Kidney epithelial cell (primary cell): ENCODE measurements around the gene PIGS. TPM values are rescaled to one million over a fixed set of nuclear protein-coding genes. Genes with fewer than 3 reads are reported as not detected.
"Not testable (repeated sequence)": the region's sequence is repeated elsewhere in the genome, so short reads cannot be mapped to it uniquely, and the experiment has no call there.

Experiments
- DNase-seq: peaks from one replicate; pipeline ENCODE4 v3.0.0-alpha.2; 2010; ENCODE audit warnings: low read depth
- H3K27me3 ChIP-seq: 2 replicates; pipeline ENCODE4 v1.6.0; 2011; ENCODE audit warnings: low read length; ENCODE audit not compliant: control insufficient read depth, insufficient read depth
- H3K36me3 ChIP-seq: 2 replicates; pipeline ENCODE4 v1.5.1; 2011; ENCODE audit warnings: low read length; ENCODE audit not compliant: control insufficient read depth, insufficient read depth
- H3K4me3 ChIP-seq: 2 replicates; pipeline ENCODE4 v1.5.1; 2011; ENCODE audit warnings: low read depth, mild to moderate bottlenecking, control low read depth, low read length
- total RNA-seq: library from RNA; depleted of rRNA; stranded (reverse); fragments of >200 nt; gene quantifications from 2 replicates; pipeline ENCODE4 v1.2.3, GENCODE V29; 2015
- TF ChIP-seq, protein P1 (sequence below): IDR thresholded peaks from 2 replicates; pipeline ENCODE4 v1.5.1; 2011; ENCODE audit warnings: mild to moderate bottlenecking, moderate library complexity, low read length, control low read depth, inconsistent platforms; ENCODE audit not compliant: insufficient read depth, poor library complexity, severe bottlenecking

PIGS gene
- total RNA-seq, 1 donor from 2014 or later, result 52.9 TPM

- H3K4me3 ChIP-seq, result no peak overlapping the region
- TF ChIP-seq, protein P1, sequence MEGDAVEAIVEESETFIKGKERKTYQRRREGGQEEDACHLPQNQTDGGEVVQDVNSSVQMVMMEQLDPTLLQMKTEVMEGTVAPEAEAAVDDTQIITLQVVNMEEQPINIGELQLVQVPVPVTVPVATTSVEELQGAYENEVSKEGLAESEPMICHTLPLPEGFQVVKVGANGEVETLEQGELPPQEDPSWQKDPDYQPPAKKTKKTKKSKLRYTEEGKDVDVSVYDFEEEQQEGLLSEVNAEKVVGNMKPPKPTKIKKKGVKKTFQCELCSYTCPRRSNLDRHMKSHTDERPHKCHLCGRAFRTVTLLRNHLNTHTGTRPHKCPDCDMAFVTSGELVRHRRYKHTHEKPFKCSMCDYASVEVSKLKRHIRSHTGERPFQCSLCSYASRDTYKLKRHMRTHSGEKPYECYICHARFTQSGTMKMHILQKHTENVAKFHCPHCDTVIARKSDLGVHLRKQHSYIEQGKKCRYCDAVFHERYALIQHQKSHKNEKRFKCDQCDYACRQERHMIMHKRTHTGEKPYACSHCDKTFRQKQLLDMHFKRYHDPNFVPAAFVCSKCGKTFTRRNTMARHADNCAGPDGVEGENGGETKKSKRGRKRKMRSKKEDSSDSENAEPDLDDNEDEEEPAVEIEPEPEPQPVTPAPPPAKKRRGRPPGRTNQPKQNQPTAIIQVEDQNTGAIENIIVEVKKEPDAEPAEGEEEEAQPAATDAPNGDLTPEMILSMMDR, result no peak
- DNase-seq, result no peak
- H3K27me3 ChIP-seq, result peaks cover 10% of the 10 kb centered on the region
- H3K36me3 ChIP-seq, result no peaks in the 10 kb centered on the region
Observed at GRCh38 chr17:28523876-28524275, 47.4 kb downstream of the PIGS start.

DNA sequence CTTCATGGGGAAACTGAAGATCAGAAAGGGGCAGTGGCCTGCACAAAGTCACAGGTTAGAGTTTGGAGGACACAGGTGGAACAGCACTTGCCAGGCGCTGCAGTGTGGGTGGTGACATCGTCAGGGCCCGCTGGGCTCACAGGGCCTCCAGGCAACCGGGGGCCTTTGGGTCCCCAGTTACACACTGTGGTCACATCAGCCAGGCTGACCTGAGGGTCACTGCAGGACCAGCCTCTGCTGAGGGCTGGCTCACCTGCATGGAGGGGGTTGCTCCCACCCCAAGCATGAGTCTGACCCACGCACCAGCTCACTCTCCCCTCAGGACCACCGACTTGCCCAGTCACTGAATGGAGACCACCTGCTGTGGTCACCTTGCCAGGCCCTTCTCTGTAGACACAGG lies 48.1 kb downstream of the PIGS start:
- Histone ChIP-seq H3K36me3 (no peaks in the 10 kb centered on the region), H3K27me3 (peaks cover 10% of the 10 kb centered on the region), H3K4me3 (no peak overlapping the region)
- DNase-seq, result no peak
- TF ChIP-seq, protein P1, result no peak

DNA sequence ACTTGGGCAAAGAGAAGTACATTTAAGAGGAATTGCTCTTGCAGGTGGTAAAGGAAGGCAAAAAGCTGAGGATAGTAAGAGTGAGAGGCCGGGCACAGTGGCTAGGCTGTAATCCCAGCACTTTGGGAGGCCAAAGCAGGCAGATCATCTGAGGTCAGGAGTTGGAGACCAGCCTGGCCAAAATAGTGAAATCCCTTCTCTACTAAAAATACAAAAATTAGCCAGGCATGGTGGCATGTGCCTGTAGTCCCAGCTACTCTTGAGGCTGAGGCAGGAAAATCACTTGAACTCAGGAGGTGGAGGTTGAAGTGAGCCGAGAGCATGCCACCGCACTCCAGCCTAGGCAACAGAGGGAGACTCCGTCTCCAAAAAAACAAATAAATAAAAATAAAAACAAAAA lies 49.0 kb downstream of the PIGS start:
- not testable (repeated sequence) for DNase-seq, H3K36me3 ChIP-seq, H3K4me3 ChIP-seq
- peaks cover 12% of the 10 kb centered on the region for H3K27me3 ChIP-seq

DNA sequence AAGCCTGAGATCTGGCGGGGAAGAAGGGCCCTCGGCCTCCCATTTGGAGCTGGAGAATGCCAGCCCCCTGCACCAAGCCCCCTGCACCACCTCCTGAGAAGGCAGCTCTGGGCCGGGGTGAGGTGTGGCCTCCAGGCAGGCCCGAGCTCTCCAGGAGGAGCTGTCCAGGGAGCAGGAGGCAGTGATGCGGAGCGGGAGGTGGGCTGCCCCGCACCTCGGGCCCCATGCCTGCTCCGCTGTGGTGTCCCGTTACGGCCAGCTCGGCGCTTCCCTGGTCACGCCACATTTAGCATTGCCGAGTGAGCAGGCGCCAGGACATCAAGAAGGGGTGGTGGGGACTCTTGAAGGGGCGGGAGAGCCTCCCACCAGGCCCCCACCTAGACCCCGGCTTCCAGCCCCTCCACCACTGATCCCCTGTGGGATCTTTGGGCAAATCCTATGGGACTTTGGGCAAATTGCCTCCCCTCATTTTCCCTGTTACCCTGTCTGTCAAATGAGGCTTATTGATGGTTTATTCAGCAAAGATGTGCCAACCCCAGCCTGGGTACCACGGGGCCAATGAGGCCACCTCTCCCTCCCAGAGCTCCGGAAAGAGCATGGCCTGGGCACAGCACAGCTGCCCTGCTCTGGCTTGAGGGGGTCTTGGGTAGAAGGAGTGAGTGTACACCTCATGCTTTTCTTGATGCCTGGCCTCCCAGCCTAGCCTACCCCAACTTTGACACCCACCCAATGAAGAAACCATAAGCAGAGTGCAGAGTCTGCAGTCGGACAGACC lies 49.8 kb downstream of the PIGS start:
- Histone ChIP-seq H3K27me3 (peaks cover 12% of the 10 kb centered on the region), H3K36me3 (no peaks in the 10 kb centered on the region), H3K4me3 (no peak overlapping the region)
- no peak for DNase-seq
- TF ChIP-seq, protein P1, result no peak

GRCh38 chr17:28520687-28521086 lies 50.6 kb downstream of the PIGS start:
- H3K36me3 ChIP-seq, result no peaks in the 10 kb centered on the region
- peaks cover 12% of the 10 kb centered on the region for H3K27me3 ChIP-seq
- TF ChIP-seq, protein P1, result no peak
- H3K4me3 ChIP-seq, result no peak overlapping the region
- no peak for DNase-seq

DNA sequence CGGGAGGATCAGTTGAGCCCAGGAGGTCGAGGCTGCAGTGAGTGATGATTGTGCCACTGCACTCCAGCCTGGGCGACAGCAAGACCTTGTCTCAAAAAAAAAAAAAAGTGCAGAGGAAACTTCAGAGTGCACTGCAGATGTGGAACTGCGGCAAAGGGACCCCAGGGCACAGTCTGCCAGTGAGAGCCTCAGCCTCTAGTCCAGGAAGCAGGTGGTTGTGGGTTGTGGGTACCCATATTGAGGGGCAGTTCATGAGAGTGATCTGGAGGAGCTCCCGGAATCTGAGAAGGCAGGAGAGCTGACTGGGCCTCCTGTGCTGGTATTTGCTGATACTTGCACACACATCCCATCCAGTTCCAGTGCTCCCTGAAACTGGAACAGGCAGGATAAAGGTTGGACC lies 52.1 kb downstream of the PIGS start:
- TF ChIP-seq, protein P1, result no peak

More for the DNA sequence above, 52.1 kb downstream of the PIGS start:
- DNase-seq, result no peak
- Histone ChIP-seq H3K27me3 (peaks cover 18% of the 10 kb centered on the region), H3K4me3 (no peak overlapping the region), H3K36me3 (no peaks in the 10 kb centered on the region)
